ENCODE results near the gene APRT.
"Not testable (repeated sequence)": the region's sequence is repeated elsewhere in the genome, so short reads cannot be mapped to it uniquely, and the experiment has no call there.

Gene APRT

DNA sequence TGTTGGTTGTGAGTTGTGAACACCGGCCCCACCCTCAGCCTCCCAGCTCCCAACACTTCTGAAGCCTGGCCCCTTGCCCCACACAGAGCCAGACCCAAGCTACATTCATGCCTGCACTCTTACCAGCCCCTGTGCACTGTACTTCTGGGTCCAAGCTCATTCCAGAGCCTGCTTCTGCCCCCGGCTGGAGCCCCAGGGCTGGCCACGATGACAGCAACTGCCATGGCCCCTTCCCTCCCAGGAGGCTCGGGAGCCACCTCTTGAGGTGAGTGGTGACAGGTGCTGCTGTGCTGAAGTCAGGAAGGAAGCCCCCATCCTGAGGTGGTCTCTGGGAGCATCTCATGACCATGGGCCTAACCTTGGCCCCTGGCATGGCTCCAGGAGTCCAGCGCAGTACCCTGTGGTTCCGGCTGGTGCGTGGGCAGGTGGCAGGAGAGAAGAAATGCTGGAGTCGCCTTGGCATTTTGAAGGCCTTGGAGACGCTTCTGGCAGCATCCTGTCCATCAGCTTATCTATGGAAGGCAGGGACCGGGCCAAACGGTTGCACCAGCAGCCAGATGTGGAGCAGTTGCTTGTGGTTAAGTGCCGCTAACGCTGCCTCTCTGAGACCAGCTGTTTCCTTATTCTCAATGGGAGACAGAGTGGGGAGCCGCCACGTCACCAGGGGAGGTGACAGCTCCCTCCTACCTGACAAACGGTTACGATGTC, 12.0 kb downstream of the APRT start:
- peaks cover 11% of the 10 kb centered on the region for H3K36me3 Mint-ChIP-seq (ENCODE audit: low read depth)
- H3K4me3 Mint-ChIP-seq: no peak overlapping the region
- H3K27ac Mint-ChIP-seq: peak overlapping the region; percentile 11
- no peaks in the 10 kb centered on the region for H3K27me3 Mint-ChIP-seq
- no peaks in the 10 kb centered on the region for H3K9me3 Mint-ChIP-seq
- H3K4me1 Mint-ChIP-seq (ENCODE audit: low read depth): peaks cover 30% of the 10 kb centered on the region
- DNase-seq: no peak

GRCh38 chr16:88798772-88799455, 12.8 kb downstream of the APRT start:
- Mint-ChIP-seq H3K27me3 (no peaks in the 10 kb centered on the region), H3K4me3 (no peak overlapping the region), H3K4me1 (ENCODE audit: low read depth) (peaks cover 32% of the 10 kb centered on the region), H3K27ac (no peak overlapping the region), H3K36me3 (ENCODE audit: low read depth) (peaks cover 3% of the 10 kb centered on the region), H3K9me3 (no peaks in the 10 kb centered on the region)
- DNase-seq: no peak

GRCh38 chr16:88798073-88798472, 13.7 kb downstream of the APRT start:
- Mint-ChIP-seq H3K36me3 (ENCODE audit: low read depth) (peaks cover 3% of the 10 kb centered on the region), H3K27ac (no peak overlapping the region)

DNA sequence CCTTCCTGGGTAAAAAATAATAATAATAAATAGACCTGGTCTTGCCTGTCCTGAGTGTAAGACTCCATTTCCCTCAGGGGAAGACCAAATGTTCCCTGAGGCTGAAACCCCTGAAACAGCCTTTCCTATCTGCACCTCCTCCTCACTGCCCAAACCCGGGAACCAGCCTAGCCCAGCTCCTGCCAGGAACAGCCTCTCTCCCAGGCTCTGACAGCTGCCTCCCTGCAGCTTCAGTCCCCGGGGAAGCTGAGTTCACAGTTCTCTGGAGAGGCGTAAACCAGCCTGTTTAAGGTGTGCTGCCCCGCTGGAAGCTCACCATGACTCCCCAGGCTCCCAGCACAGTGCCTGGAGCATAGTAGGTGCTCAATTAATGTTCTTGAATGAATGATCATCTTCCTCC, 15.4 kb downstream of the APRT start:
- Mint-ChIP-seq H3K4me3 (no peak overlapping the region), H3K4me1 (ENCODE audit: low read depth) (peaks cover 50% of the 10 kb centered on the region), H3K27me3 (no peaks in the 10 kb centered on the region), H3K36me3 (ENCODE audit: low read depth) (peaks cover 3% of the 10 kb centered on the region), H3K9me3 (no peaks in the 10 kb centered on the region), H3K27ac (no peak overlapping the region)
- no peak for DNase-seq

More at GRCh38 chr16:88798073-88798472, 13.7 kb downstream of the APRT start:
- no peak for DNase-seq
- Mint-ChIP-seq H3K9me3 (no peaks in the 10 kb centered on the region), H3K4me1 (ENCODE audit: low read depth) (peaks cover 40% of the 10 kb centered on the region), H3K4me3 (no peak overlapping the region), H3K27me3 (no peaks in the 10 kb centered on the region)

DNA sequence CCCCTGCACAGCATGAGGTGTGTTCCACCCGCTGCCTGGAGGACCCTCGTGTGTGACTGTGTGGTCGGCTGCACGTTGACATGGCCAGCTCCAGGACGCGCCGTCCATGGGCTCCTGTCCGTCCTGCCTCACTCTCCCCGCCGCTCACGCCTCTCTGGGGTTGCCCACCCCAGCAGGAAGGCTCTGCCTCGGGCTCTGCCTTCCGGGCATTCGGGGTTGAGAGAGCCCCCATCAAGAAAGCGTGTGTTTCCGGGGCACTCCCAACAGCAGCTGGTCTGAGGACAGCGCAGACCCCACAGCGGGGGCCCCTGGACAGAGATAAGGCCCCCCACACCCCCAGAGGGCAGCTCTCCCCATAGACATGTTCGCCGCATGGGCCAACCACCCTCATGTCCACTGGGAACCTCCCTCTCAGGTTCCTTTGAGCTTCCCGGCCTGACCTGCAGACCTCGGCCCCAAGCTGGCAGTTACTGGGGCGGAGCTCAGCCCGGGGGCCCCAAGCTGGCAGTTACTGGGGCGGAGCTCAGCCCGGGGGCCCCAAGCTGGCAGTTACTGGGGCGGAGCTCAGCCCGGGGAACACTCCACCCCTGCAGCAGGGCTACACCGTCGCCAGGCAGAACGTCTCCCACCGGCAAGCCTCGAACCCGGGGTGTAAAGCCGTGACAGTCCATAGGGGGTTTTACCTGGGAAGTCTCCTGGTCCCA, 18.3 kb downstream of the APRT start:
- no peaks in the 10 kb centered on the region for H3K36me3 Mint-ChIP-seq (ENCODE audit: low read depth)
- no peak overlapping the region for H3K27ac Mint-ChIP-seq
- no peak overlapping the region for H3K4me3 Mint-ChIP-seq
- H3K9me3 Mint-ChIP-seq: no peaks in the 10 kb centered on the region
- peak; percentile 50 for DNase-seq
- H3K4me1 Mint-ChIP-seq (ENCODE audit: low read depth): peaks cover 50% of the 10 kb centered on the region
- H3K27me3 Mint-ChIP-seq: no peaks in the 10 kb centered on the region

DNA sequence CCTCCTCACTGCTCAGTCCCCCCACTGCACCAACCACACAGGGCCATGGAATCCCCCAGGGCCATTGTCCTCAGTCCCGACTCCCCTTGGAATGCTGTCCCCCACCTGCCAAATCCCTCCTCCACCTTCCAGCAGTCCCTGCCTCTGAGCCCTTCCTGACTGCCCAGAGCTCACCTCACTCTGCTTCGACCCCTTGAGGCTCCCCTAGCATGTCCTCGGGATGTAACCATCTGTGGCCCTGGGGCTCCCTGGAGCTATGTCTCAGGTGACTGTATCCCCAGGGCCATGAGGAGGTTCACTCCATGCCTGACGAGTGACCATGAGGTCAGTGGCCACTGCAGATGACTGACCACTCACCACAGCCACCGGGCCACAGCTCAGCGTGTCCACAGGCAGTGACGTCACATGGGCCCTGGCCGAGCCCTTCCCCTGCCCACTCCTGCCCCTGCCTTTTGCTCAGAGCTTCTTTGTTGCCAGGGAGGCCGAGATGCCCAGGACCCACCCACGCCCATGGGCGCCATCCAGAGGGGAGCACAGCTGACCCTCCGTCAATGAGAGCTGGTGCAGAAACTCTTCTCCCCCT, 19.0 kb downstream of the APRT start:
- no peaks in the 10 kb centered on the region for H3K9me3 Mint-ChIP-seq
- H3K27ac Mint-ChIP-seq: peak overlapping the region; percentile 20
- DNase-seq: peak; percentile 37
- no peak overlapping the region for H3K4me3 Mint-ChIP-seq
- peaks cover 50% of the 10 kb centered on the region for H3K4me1 Mint-ChIP-seq (ENCODE audit: low read depth)
- no peaks in the 10 kb centered on the region for H3K27me3 Mint-ChIP-seq
- no peaks in the 10 kb centered on the region for H3K36me3 Mint-ChIP-seq (ENCODE audit: low read depth)

DNA sequence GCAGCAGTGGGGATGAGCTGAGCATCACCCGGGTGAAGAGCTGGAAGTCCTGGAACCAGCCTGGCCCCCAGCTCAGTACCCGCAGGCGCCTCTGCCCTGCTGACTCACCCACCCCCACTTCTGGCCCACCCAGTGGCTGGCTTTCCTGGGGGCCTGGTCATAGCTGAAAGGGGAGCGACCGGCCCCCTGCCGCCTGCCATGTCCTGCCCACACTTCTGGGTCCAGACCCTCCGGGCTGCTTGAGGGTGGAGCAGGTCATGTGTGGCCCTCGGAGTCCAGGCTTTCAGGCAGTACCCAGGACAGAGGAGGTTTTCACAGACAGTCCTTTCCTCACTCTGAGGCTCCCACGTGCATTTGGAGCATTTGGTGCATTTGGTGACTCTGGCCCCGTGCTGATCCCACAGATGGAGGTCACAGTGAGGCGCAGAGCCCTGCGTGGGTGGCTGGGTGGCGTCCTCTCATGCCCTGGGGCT, 19.6 kb downstream of the APRT start:
- Mint-ChIP-seq H3K27me3 (no peaks in the 10 kb centered on the region), H3K4me3 (peak overlapping the region; percentile 38), H3K4me1 (ENCODE audit: low read depth) (peaks cover 50% of the 10 kb centered on the region), H3K27ac (no peak overlapping the region), H3K9me3 (no peaks in the 10 kb centered on the region), H3K36me3 (ENCODE audit: low read depth) (no peaks in the 10 kb centered on the region)
- DNase-seq: peak; percentile 42

DNA sequence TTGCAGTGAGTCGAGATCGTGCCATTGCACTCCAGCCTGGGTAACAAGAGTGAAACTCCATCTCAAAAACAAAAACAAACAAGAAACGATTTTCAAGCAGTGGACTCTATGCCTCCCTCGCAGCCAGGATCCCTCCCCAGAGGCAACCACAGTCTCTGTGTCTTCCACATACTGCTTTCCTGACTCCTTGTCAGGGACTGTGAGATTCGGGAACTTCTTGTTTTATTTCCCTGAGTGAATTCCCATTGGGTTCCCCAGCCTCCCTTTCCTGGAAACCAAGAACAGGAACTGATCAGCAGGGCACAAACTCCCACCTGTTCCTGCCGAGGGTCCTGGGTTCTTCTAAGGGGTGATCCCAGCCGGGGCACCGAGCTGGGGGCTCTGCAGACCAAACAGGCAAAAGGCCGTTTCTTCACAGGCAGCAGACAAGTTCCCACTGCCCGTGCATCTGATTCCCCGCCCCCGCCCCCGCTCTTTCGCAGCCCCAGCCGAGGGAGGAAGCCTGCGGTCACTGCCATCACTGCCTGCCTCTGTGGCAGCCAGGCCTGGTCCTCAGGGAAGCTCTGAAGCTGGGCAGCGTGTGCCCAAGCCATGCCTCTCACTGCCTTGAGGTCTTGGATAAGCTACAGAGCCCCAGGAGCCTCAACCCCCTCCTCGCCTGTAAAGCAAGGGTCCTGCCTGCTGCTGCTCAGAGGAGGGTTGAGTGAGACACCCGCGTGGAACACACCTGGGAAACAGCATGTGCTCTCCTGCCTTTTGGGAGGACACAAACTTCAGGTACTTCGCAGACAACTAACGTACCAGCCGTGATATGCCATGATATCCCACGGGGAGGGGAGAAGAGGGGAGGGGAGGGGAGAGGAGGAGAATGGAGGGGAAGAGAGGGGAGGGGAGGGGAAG, 21.2 kb downstream of the APRT start:
- peaks cover 52% of the 10 kb centered on the region for H3K4me1 Mint-ChIP-seq (ENCODE audit: low read depth)
- H3K27ac Mint-ChIP-seq: peak overlapping the region; percentile 84
- DNase-seq: peak; percentile 72
- no peaks in the 10 kb centered on the region for H3K36me3 Mint-ChIP-seq (ENCODE audit: low read depth)
- H3K9me3 Mint-ChIP-seq: no peaks in the 10 kb centered on the region
- peak overlapping the region; percentile 71 for H3K4me3 Mint-ChIP-seq
- no peaks in the 10 kb centered on the region for H3K27me3 Mint-ChIP-seq

DNA sequence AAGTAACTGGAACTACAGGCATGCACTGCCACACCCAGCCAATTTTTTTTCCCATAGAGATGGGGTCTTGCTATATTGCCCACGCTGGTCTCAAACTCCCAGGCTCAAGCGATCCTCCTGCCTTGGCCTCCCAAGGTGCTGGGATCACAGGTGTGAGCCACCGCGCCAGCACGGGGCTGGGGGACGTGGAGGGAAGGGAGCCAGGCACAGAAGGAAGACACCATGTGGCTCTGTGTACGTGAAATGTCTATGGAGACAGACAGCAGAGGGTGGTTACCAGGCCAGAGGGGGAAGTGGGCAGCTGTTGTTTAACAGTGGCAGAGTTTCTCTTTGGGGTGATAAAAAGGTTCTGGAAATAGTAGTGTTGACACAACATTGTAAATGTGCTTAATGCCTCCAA, 22.1 kb downstream of the APRT start:
- H3K36me3 Mint-ChIP-seq (ENCODE audit: low read depth): no peaks in the 10 kb centered on the region
- H3K27ac Mint-ChIP-seq: peak overlapping the region; percentile 47
- DNase-seq: no peak
- peaks cover 46% of the 10 kb centered on the region for H3K4me1 Mint-ChIP-seq (ENCODE audit: low read depth)
- no peaks in the 10 kb centered on the region for H3K27me3 Mint-ChIP-seq
- no peaks in the 10 kb centered on the region for H3K9me3 Mint-ChIP-seq
- H3K4me3 Mint-ChIP-seq: no peak overlapping the region

GRCh38 chr16:88788749-88789148, 23.0 kb downstream of the APRT start:
- H3K36me3 Mint-ChIP-seq (ENCODE audit: low read depth); H3K27me3 Mint-ChIP-seq; H3K4me3 Mint-ChIP-seq; DNase-seq; H3K9me3 Mint-ChIP-seq; H3K27ac Mint-ChIP-seq: not testable (repeated sequence)
- H3K4me1 Mint-ChIP-seq (ENCODE audit: low read depth): peaks cover 44% of the 10 kb centered on the region

DNA sequence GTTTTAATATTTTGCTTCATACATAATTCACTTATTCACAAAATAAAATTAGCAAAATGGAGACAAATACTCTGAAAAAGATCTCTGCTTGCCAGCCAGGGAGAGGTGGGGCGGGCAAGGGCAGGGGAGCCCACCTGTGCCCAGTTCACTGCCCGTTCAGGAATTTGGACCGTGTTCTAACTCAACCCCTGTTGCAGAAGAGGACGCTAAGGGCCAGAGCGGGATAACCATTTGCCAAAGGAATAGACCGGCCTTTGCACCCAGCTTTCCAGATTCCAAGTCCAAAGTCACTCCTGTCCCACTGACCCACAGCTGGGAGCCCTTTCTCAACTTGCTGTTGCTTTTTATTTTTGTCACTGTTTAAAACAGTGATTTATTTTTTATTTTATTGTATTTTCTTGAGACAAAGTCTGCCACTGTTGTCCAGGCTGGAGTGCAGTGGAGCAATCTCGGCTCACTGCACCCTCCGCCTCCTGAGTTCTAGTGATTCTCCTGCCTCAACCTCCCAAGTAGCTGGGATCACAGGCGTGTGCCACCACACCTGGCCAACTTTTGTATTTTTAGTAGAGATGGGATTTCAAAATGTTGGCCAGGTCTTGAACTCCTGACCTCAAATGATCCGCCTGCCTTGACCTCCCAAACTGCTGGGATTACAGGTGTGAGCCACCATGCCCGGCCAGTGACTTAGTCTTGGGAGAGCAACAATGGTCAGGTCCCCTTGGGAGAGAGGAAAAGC, 24.0 kb downstream of the APRT start:
- Mint-ChIP-seq H3K27ac (no peak overlapping the region), H3K4me1 (ENCODE audit: low read depth) (peaks cover 44% of the 10 kb centered on the region), H3K4me3 (no peak overlapping the region), H3K36me3 (ENCODE audit: low read depth) (peaks cover 11% of the 10 kb centered on the region), H3K9me3 (no peaks in the 10 kb centered on the region), H3K27me3 (no peaks in the 10 kb centered on the region)
- DNase-seq: no peak

GRCh38 chr16:88785106-88785924, 26.4 kb downstream of the APRT start, which contains the start of gene PIEZO1:
TSS of gene PIEZO1 (minus strand) at chr16:88785220. CDS start at chr16:88784964, 256 bp downstream.
- peaks cover 46% of the 10 kb centered on the region for H3K4me1 Mint-ChIP-seq (ENCODE audit: low read depth)
- no peaks in the 10 kb centered on the region for H3K9me3 Mint-ChIP-seq
- peak within 1 kb of the TSS; percentile 90 for H3K27ac Mint-ChIP-seq
- peak within 1 kb of the TSS; percentile 83 for H3K4me3 Mint-ChIP-seq
- peaks cover 14% of the 10 kb centered on the region for H3K36me3 Mint-ChIP-seq (ENCODE audit: low read depth)
- no peaks in the 10 kb centered on the region for H3K27me3 Mint-ChIP-seq
- peak; percentile 88 for DNase-seq

DNA sequence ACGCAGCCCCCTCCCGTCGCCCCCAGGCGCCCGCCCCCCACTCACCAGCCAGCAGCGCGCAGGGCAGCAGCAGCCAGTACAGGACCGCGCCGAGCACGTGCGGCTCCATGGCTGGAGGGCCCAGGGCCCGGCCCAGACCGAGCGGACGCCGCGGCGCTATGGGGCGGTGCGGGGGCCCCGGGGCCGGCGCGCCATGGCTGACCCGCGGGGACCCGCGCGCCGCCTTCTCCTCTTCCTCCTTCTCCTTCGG, 26.9 kb downstream of the APRT start:
- no peak for DNase-seq
- Mint-ChIP-seq H3K27me3 (no peaks in the 10 kb centered on the region), H3K27ac (no peak overlapping the region), H3K4me1 (ENCODE audit: low read depth) (peaks cover 46% of the 10 kb centered on the region), H3K36me3 (ENCODE audit: low read depth) (peaks cover 16% of the 10 kb centered on the region), H3K4me3 (peak overlapping the region; percentile 83), H3K9me3 (no peaks in the 10 kb centered on the region)
